ENCODE results near the gene ATP2A1.

Gene ATP2A1

GRCh38 chr16:28836761-28837064 is 41.6 kb upstream of the ATP2A1 start:
- H2AFZ ChIP-seq (ENCODE audit: low read length) = no peak overlapping the region
- H3K9me3 ChIP-seq (ENCODE audit: low read length) = no peaks in the 10 kb centered on the region
- no peaks in the 10 kb centered on the region for H4K20me1 ChIP-seq (ENCODE audit: insufficient read depth, low read length)
- no peak overlapping the region for H3K27ac ChIP-seq (ENCODE audit: low read depth, low read length, poor library complexity, severe bottlenecking)
- no peaks in the 10 kb centered on the region for H3K9me2 ChIP-seq (ENCODE audit: low read depth, low read length)
- no peak overlapping the region for H3K9ac ChIP-seq (ENCODE audit: low read length)
- H3K4me3 ChIP-seq (ENCODE audit: low read depth, low read length, poor library complexity, severe bottlenecking) = no peak overlapping the region
- H3K4me1 ChIP-seq (ENCODE audit: insufficient read depth, low read length, severe bottlenecking) = no peaks in the 10 kb centered on the region
- no peak overlapping the region for H3K4me2 ChIP-seq (ENCODE audit: low read length)
- H3F3A ChIP-seq (ENCODE audit: insufficient read depth, low read length) = 0 out of 2 replicates have a peak, but pooled peaks cover 8% of the 10 kb centered on the region
- no peaks in the 10 kb centered on the region for H3K27me3 ChIP-seq (ENCODE audit: insufficient read depth, low read length)
- TF ChIP-seq, protein P1, sequence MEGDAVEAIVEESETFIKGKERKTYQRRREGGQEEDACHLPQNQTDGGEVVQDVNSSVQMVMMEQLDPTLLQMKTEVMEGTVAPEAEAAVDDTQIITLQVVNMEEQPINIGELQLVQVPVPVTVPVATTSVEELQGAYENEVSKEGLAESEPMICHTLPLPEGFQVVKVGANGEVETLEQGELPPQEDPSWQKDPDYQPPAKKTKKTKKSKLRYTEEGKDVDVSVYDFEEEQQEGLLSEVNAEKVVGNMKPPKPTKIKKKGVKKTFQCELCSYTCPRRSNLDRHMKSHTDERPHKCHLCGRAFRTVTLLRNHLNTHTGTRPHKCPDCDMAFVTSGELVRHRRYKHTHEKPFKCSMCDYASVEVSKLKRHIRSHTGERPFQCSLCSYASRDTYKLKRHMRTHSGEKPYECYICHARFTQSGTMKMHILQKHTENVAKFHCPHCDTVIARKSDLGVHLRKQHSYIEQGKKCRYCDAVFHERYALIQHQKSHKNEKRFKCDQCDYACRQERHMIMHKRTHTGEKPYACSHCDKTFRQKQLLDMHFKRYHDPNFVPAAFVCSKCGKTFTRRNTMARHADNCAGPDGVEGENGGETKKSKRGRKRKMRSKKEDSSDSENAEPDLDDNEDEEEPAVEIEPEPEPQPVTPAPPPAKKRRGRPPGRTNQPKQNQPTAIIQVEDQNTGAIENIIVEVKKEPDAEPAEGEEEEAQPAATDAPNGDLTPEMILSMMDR (IDR thresholded peaks at IDR 0.05; ENCODE audit: low read length) = no peak
- no peaks in the 10 kb centered on the region for H3K79me2 ChIP-seq (ENCODE audit: insufficient read depth, low read length)
- peaks cover 82% of the 10 kb centered on the region for H3K36me3 ChIP-seq (ENCODE audit: insufficient read depth, low read length)

DNA sequence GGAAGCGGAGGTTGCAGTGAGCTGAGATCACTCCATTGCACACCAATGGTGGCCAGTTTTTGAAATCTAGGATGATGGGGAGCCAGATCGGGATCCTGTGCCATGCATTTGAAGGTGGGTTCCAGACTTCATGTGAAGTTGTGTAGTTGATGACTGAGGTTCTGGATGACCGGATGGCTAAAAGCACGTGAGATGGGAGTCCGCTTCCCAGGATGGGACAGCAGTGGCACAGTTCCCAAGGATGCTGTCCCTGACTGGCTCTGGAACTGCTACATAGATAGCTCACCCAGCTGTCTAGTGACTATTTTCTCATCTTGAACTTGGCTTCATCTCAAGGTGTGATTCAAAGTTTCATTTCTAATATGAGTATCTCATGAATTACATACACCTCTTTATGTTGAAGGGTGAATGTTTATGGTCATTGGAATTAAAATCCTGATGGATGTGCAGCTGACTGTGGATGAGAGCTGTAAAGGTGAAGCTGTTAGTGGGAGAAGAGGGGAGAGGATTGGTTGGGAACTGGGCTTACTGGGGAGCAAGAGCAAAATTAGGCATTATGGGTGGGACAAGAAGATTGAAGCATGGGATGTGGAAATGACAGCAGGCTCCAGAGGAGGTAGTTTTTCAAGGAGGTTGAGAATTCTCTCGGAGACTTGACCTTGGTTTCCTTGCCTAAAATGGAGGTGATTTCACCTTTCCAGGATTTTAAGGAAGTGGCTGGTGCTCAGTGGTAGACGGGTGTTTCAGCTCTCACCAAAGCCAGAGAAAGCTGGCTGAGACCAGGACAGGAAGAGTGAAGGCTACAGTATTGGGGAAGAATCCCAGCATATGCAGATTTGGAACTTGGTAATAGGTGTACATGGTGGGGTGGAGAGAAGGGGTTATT is 40.4 kb upstream of the ATP2A1 start:
- Histone ChIP-seq H3K27me3 (ENCODE audit: insufficient read depth, low read length) (no peaks in the 10 kb centered on the region), H3K4me2 (ENCODE audit: low read length) (no peak overlapping the region), H3K9me3 (ENCODE audit: low read length) (no peaks in the 10 kb centered on the region), H3K36me3 (ENCODE audit: insufficient read depth, low read length) (peaks cover 82% of the 10 kb centered on the region), H2AFZ (ENCODE audit: low read length) (no peak overlapping the region), H3K4me3 (ENCODE audit: low read depth, low read length, poor library complexity, severe bottlenecking) (no peak overlapping the region), H3F3A (ENCODE audit: insufficient read depth, low read length) (0 out of 2 replicates have a peak, but pooled peaks cover 8% of the 10 kb centered on the region), H3K4me1 (ENCODE audit: insufficient read depth, low read length, severe bottlenecking) (no peaks in the 10 kb centered on the region), H3K9me2 (ENCODE audit: low read depth, low read length) (no peaks in the 10 kb centered on the region), H3K79me2 (ENCODE audit: insufficient read depth, low read length) (no peaks in the 10 kb centered on the region), H4K20me1 (ENCODE audit: insufficient read depth, low read length) (no peaks in the 10 kb centered on the region), H3K9ac (ENCODE audit: low read length) (no peak overlapping the region), H3K27ac (ENCODE audit: low read depth, low read length, poor library complexity, severe bottlenecking) (no peak overlapping the region)
- no peak for TF ChIP-seq EZH2 (IDR thresholded peaks at IDR 0.05; ENCODE audit: borderline replicate concordance, low read length)
- TF ChIP-seq, protein P1 (IDR thresholded peaks at IDR 0.05; ENCODE audit: low read length) = no peak

GRCh38 chr16:28838558-28838918 is 39.8 kb upstream of the ATP2A1 start:
- no peak overlapping the region for H2AFZ ChIP-seq (ENCODE audit: low read length)
- no peaks in the 10 kb centered on the region for H3K4me1 ChIP-seq (ENCODE audit: insufficient read depth, low read length, severe bottlenecking)
- H3K79me2 ChIP-seq (ENCODE audit: insufficient read depth, low read length) = no peaks in the 10 kb centered on the region
- no peaks in the 10 kb centered on the region for H3K9me3 ChIP-seq (ENCODE audit: low read length)
- H3K27me3 ChIP-seq (ENCODE audit: insufficient read depth, low read length) = no peaks in the 10 kb centered on the region
- H3K36me3 ChIP-seq (ENCODE audit: insufficient read depth, low read length) = peaks cover 82% of the 10 kb centered on the region
- no peak overlapping the region for H3K4me2 ChIP-seq (ENCODE audit: low read length)
- TF ChIP-seq EZH2 (IDR thresholded peaks at IDR 0.05; ENCODE audit: borderline replicate concordance, low read length) = no peak
- TF ChIP-seq, protein P1 (IDR thresholded peaks at IDR 0.05; ENCODE audit: low read length) = no peak
- H3K4me3 ChIP-seq (ENCODE audit: low read depth, low read length, poor library complexity, severe bottlenecking) = no peak overlapping the region
- no peaks in the 10 kb centered on the region for H3K9me2 ChIP-seq (ENCODE audit: low read depth, low read length)
- H3K9ac ChIP-seq (ENCODE audit: low read length) = no peak overlapping the region
- H4K20me1 ChIP-seq (ENCODE audit: insufficient read depth, low read length) = no peaks in the 10 kb centered on the region
- no peak overlapping the region for H3K27ac ChIP-seq (ENCODE audit: low read depth, low read length, poor library complexity, severe bottlenecking)
- H3F3A ChIP-seq (ENCODE audit: insufficient read depth, low read length) = 0 out of 2 replicates have a peak, but pooled peaks cover 8% of the 10 kb centered on the region
